Sigmoid colon (tissue), 4 donors: ENCODE data around the gene WNK2.

Source experiments
- CTCF ChIP-seq, 4 experiments: fragments of 450-650 bp in 3 of 4; fragments of 200-600 bp in 1 of 4; IDR thresholded peaks; one replicate each; pipeline ENCODE4 v1.5.1; 2016 to 2019; ENCODE audit warnings: antibody characterized with exemption in 4 of 4, mild to moderate bottlenecking in 3 of 4, moderate library complexity in 2 of 4
- EP300 ChIP-seq, 4 donors: sonication (generic); formaldehyde crosslinking; IDR thresholded peaks; one replicate each; pipeline ENCODE4 v1.6.1; 2017; ENCODE audit warnings: antibody characterized with exemption in 4 of 4
- POLR2A ChIP-seq, 2 donors: fragments of 450-650 bp; IDR thresholded peaks; one replicate each; pipeline ENCODE4 v1.6.1; 2016; ENCODE audit warnings: antibody characterized with exemption in 2 of 2, mild to moderate bottlenecking in 2 of 2, moderate library complexity in 2 of 2
- POLR2AphosphoS5 ChIP-seq, 4 donors: sonication (generic); formaldehyde crosslinking; IDR thresholded peaks; one replicate each; pipeline ENCODE4 v1.6.1; 2017; ENCODE audit warnings: antibody characterized with exemption in 4 of 4

- no peak for TF ChIP-seq POLR2A (IDR thresholded peaks at IDR 0.05)
- TF ChIP-seq CTCF (IDR thresholded peaks at IDR 0.05), result no peak
- no peak for TF ChIP-seq POLR2AphosphoS5 (IDR thresholded peaks at IDR 0.05)
- TF ChIP-seq EP300 (IDR thresholded peaks at IDR 0.05), result no peak
Observed at GRCh38 chr9:93200989-93201334, 17.0 kb downstream of the WNK2 start.
